GM18505 (cell line): Measurements from ENCODE around the gene KATNAL2.

Experiments used
- ATAC-seq: cut with Tn5 transposase; IDR thresholded peaks from one replicate; pipeline ENCODE4 v1.9.1; 2021; ENCODE audit not compliant: unreplicated experiment
- POLR2A ChIP-seq: IDR thresholded peaks from 4 replicates; pipeline ENCODE4 v1.6.1; 2011; ENCODE audit warnings: borderline replicate concordance; ENCODE audit not compliant: insufficient read depth, insufficient read length; ENCODE audit errors: extremely low read depth

Gene KATNAL2

GRCh38 chr18:47035156-47035671 is 117.8 kb downstream of the KATNAL2 start, which contains the start of gene ELOA2:
Gene ELOA2 (minus strand): TSS chr18:47035621. CDS start chr18:47035264, 357 bp downstream.
- ATAC-seq: no peak
- TF ChIP-seq POLR2A: no peak

- no peak for ATAC-seq
- no peak for TF ChIP-seq POLR2A
Observed at GRCh38 chr18:47036298-47036874, 119.0 kb downstream of the KATNAL2 start.

GRCh38 chr18:47036927-47037578 is 119.7 kb downstream of the KATNAL2 start:
- no peak for TF ChIP-seq POLR2A
- ATAC-seq: no peak

- no peak for TF ChIP-seq POLR2A
Observed at GRCh38 chr18:47040982-47041381, 123.6 kb downstream of the KATNAL2 start.

GRCh38 chr18:47050468-47050867 is 133.1 kb downstream of the KATNAL2 start:
- no peak for ATAC-seq

More at GRCh38 chr18:47040982-47041381, 123.6 kb downstream of the KATNAL2 start:
- ATAC-seq: no peak

GRCh38 chr18:47054369-47054768 is 137.0 kb downstream of the KATNAL2 start:
- TF ChIP-seq POLR2A: no peak
- no peak for ATAC-seq

More at GRCh38 chr18:47050468-47050867, 133.1 kb downstream of the KATNAL2 start:
- no peak for TF ChIP-seq POLR2A

- no peak for TF ChIP-seq POLR2A
- no peak for ATAC-seq
Observed at GRCh38 chr18:47062471-47062870, 145.1 kb downstream of the KATNAL2 start.

- TF ChIP-seq POLR2A: no peak
- no peak for ATAC-seq
Observed at GRCh38 chr18:47063096-47063495, 145.7 kb downstream of the KATNAL2 start.

- no peak for TF ChIP-seq POLR2A
- no peak for ATAC-seq
Observed at GRCh38 chr18:47067648-47068047, 150.2 kb downstream of the KATNAL2 start.

GRCh38 chr18:47075098-47075883 is 157.9 kb downstream of the KATNAL2 start:
- no peak for TF ChIP-seq POLR2A
- ATAC-seq: no peak

- no peak for ATAC-seq
- TF ChIP-seq POLR2A: no peak
Observed at GRCh38 chr18:47077111-47077510, 159.7 kb downstream of the KATNAL2 start.

- TF ChIP-seq POLR2A: no peak
- no peak for ATAC-seq
Observed at GRCh38 chr18:47080872-47081271, 163.5 kb downstream of the KATNAL2 start.

GRCh38 chr18:47081578-47081977 is 164.2 kb downstream of the KATNAL2 start:
- TF ChIP-seq POLR2A: no peak
- ATAC-seq: no peak
